Measurements from ENCODE around the gene TOGARAM2. TPM values are rescaled to one million over a fixed set of nuclear protein-coding genes. Genes with fewer than 3 reads are reported as not detected.
A peak's percentile ranks its signal among the peaks of the same experiment; 100 is the strongest.

TOGARAM2 gene
- total RNA-seq, 2 donors from 2014 or later, result 15.5 to 24.8 TPM

DNA sequence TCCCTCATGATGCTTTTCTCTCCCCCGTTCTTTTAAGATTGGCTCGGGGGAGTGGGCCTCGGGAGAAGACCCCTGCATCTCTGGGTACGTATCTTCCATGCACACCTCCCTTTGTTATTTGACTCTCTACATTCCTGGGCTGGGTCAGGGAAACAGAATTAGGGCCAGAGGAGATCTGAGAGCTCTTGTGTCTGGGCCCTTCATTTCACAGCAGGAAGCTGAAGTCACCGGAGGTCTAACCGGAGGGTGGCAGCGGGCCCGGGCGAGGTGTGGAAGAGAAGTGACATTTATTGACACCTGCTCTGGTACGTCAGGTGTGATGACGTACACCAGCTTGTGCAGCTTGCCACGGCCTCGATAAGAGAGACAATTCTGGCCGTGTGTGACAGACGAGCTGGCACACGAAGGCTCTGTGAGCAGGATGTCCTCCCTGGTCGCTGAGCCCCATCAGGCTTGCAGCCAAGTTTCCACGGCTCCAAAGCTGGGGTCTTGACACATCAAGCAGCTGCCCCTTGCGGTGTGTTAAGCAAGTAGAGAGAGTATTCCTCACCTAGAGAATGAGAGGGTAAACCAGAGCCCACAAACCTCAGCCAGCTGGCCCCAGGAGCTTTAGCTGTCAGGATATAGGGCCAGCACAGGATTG, 30.4 kb downstream of the TOGARAM2 start:
- intact Hi-C loops (cut with DNase I), result loop anchor here in 1 of 2 donors (5.0 to 10.0 kb wide), 3 partner anchors 34 to 103 kb away; partner anchors contain the start of gene CLIP4
- ATAC-seq (peak; percentile 54 to 64), DNase-seq (peak; percentile 84)

DNA sequence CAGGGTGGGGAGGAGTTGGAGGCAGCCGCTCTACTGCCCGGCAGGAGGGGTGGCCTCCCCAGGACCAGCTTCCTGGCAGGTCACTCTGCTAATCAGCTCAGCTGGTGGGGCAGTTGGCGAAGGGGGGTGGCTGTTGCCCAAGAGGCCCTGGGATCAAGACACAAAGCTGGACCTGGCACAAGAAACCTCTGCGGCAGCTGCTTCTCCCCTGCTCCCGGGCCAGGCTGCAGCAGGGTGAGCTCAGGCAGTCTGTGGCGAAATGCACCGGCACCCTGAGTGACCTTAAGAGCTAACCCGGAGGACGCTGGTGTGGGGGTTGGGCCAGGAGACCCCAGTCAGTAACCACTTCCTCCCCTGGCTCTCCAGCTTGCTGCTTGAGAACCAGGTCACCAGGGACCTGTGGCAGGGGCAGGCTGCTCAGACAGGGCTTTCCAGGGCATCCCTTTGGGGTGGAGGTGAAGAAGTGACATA, 31.1 kb downstream of the TOGARAM2 start:
- ATAC-seq, result peak; percentile 38 to 64
- peak; percentile 86 for DNase-seq
- intact Hi-C loops (cut with DNase I), result loop anchor here in 1 of 2 donors (5.0 to 10.0 kb wide), 3 partner anchors 35 to 103 kb away; partner anchors contain the start of gene CLIP4

DNA sequence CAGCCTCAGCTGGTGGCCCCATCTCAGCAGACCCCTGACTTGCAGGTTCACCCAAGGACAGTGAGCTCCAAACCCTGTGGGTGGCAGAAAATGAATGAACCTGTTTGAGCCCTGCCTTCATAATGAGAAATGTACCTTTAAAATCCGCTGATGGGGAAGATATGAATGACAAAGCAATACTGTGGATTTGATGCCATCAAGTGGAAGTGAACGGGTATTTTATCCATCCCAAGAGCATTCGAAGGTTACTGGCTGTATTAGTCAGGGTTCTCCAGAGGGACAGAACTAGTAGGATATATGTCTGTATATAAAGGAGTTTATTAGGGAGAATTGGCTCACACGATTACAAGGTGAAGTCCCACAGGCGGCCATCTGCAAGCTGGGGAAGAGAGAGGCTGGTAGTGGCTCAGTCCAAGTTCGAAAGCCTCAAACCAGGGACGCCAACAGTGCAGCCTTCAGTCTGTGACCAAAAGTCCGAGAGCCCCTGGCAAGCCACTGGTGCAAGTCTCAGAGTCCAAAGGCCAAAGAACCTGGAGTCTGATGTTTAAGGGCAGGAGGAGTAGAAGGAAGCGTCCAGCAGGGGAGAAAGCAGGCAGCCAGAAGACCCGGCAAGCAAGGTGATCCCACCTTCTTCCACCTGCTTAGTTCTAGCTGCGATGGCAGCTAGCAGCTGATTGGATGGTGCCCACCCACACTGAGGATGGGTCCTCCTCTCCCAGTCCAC, 32.1 kb downstream of the TOGARAM2 start:
- ATAC-seq (no peak), DNase-seq (no peak)
- intact Hi-C loops (cut with DNase I), result loop anchor here in 1 of 2 donors (5.0 to 10.0 kb wide), 3 partner anchors 36 to 102 kb away; partner anchors contain the start of gene CLIP4

DNA sequence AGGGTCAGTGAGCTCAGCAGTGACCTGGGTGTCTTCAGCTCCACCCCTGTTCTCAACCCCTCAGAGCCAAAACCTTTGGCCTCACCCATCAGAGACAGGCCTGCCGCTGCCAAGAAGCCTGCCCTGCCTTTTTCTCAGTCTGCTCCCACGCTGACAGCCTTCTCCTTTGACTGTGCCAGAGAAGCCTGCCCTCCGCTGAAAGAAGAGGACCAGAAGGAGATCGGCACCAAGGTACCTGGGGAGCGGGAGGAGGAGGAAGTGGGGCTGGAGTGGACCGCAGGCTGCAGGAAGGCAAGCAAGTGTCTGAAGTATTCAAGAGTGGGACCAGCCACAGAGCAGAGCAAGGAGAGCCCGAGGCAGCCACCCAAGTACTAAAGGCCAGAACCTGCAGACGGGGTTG, 33.2 kb downstream of the TOGARAM2 start:
- peak; percentile 50 for DNase-seq
- intact Hi-C loops (cut with DNase I), result loop anchor here in 1 of 2 donors (5.0 to 10.0 kb wide), 3 partner anchors 37 to 100 kb away; partner anchors contain the start of gene CLIP4
- peak in 1 of 2 donors; percentile 11 for ATAC-seq

DNA sequence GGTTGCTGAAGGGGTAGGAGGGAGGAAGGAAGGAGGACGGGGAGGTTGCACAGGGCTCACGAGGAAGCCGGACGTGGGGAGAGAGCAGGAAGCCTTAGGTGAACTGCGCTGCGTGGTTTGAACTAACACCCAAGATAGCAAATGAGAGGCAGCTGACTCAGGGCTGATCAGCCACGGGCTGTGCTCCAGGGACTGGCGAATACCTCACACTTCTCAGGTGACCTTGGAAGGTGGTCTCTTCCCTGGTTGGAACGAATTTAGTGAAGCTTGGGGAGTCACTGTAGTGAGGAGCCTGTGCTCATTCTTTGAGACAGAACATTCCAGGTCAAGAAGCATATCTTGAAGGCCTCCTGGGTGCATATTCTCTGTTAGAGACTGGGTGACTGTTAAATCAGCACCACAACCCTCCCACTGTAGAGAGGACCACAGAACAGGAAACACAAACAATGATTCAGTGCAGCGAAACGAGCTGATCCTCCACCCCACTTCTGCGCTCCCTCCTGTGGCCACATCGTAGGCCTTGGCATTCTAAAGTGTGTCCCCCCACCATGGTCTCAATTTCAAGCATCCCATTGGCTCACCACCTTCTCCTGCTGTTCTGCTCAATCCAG, 33.8 kb downstream of the TOGARAM2 start:
- intact Hi-C loops (cut with DNase I), result loop anchor here in 1 of 2 donors (5.0 to 10.0 kb wide), 3 partner anchors 38 to 100 kb away; partner anchors contain the start of gene CLIP4
- peak; percentile 31 to 50 for ATAC-seq

DNA sequence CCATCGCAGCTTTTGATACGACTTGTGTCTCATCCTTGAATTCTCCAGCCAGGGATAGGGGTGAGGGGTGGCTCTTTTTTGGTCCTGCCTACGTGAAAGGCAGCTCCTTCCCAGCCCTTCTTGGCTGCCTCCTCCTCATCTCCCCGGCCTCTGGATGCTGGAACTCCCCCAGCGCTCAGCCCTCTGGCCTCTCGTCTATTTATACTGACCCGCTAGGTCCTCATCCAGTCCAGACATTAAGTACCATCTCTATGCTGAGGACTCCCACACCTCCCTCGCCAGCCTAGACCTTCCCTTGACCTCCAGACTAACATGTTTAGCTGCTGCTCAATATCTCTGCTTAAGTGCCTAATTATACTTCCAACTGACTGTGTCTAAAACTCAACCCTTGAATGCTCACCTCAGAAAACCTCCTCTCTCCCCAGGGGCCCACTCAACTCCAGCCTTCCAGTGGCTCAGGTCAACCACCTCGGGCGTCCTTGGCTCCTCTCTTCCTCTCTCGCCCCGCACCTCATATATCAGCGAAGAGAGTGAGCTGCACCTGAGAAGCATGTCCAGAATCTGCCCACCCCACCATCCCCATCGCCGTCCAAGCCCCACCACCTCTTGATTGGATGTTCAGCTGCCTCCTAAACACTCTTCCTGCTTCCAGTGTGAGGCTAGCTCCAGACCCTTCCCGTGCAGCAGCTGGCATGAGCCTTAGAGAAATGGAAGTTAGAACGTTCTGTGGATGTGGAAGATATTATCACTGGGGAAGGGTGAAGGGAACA, 34.8 kb downstream of the TOGARAM2 start:
- ATAC-seq (peak; percentile 21 to 53), DNase-seq (peak; percentile 71)
- intact Hi-C loops (cut with DNase I), result loop anchor here in 1 of 2 donors (10.0 kb wide), 1 partner anchor 99 kb away; the partner anchor contains the start of gene CLIP4

More for the DNA sequence above, 33.8 kb downstream of the TOGARAM2 start:
- peak; percentile 74 for DNase-seq

DNA sequence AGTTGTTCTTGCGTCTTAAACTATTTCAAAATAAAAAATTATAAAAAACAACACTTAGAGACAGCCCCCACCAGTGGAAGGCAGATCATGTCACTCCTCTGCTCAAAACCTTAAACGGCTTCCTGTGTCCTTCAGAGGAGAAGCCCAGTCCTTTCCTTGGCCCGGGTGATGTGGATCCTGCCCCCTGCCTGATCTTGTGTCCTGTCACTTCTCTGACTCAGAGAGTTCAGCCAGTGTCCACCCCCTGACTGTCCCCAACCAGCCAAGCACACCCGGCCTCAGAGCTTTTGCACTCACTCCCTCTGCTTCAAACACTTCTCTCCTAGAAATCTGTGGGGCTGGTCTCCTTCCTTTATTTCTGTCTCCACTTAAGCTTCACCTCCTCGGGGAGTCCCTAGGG, 35.4 kb downstream of the TOGARAM2 start:
- intact Hi-C loops (cut with DNase I), result loop anchor here in 1 of 2 donors (10.0 kb wide), 1 partner anchor 98 kb away; the partner anchor contains the start of gene CLIP4
- DNase-seq (peak; percentile 58), ATAC-seq (peak in 1 of 2 donors; percentile 37)

DNA sequence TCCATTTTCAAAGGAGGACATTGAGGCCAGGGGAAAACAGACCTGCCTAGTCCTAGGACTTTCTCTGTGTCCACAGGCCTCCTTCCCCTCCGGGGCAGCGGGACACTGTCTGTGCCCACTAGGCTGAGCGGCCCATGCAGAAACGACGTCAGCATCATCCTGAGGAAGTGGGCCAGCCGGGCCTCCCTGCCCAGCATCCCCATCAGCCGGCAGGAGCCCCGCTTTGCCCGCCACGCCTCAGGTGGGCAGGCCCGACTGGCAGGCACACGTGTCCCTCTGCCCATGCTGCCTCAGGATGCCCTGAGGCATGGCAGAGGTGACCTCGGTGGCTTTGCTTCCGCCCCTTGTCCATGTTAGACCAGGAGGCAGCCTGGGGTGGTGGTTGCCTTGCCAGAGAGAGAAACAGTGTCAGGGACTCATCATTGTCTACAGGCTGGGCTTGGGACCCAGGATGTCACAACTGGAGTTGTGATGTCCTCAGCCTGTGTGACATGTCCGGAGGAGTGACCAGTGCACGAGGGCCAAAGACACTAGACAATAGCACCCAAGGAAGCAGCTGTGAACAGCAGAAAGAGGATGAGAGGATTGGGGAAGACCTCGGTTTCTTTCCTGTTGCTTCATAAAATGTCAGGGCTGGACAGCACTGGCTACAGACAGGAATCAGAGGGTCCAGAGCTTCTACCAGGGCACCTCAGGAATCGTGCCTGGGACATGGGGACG, 36.8 kb downstream of the TOGARAM2 start:
- intact Hi-C loops (cut with DNase I), result loop anchor here in 1 of 2 donors (10.0 kb wide), 1 partner anchor 97 kb away; the partner anchor contains the start of gene CLIP4
- no peak for ATAC-seq
- DNase-seq, result no peak

DNA sequence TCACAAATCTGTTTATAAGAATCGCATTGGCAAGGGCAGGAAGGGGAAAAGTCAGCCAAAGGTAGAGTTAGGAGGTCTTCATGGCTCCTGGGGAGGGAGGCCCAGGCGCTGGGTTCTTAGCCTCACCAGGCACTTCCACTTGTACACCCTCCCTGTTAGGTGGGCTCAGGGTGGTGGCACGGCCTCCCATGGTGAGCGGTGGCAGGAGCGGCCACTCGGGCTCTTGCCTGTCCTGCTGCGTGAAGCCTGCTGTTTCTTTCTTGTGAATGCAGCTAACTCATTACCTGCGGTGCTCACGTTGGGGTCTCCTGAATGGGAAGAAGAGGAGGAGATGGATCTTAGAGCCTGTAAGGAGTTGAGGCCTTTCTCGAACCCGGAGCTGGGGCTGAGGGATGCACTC, 40.8 kb downstream of the TOGARAM2 start:
- intact Hi-C loops (cut with DNase I), result no loop called here
- DNase-seq (no peak), ATAC-seq (no peak)

DNA sequence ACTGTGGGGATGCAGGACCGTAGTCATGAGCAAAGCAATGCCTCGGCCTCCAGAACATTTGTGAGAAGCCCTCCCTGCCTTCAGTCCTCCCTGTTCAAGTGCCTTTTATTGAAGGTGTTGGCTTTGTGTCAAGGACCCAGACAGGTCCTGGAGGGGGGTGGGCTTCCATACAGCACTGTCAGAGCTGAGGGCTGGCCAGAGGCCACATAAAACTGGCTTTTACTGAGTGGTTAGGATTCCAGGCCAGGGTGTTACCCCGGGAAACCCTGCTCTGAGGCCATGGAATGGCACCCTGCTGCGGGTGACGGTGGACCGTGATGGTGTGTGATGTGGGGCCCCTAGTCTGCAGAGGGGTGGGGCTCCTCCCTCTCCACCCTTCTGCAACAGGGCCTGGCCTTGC, 41.6 kb downstream of the TOGARAM2 start:
- ATAC-seq, result no peak
- intact Hi-C loops (cut with DNase I), result no loop called here
- DNase-seq, result no peak

DNA sequence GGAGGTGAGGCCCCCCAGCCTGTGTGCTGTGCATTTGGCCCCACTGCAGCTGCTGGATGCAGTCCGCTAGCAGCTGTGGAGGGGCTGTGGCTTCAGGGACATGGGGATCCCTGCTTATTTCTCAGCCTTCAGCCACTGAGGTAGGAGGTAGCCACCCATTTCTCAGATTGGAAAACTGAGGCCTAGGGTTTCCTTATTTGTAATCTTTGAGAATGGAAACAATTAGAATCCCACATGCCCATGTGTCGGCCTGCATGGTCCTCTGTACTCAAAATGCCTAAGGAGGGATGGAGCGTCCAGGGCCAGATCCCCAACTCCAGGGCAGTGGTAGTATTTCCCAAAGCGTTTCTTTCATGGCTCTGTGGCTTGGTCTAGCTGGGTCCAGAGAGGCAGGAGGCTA, 42.1 kb downstream of the TOGARAM2 start:
- ATAC-seq (no peak), DNase-seq (no peak)
- intact Hi-C loops (cut with DNase I), result no loop called here

DNA sequence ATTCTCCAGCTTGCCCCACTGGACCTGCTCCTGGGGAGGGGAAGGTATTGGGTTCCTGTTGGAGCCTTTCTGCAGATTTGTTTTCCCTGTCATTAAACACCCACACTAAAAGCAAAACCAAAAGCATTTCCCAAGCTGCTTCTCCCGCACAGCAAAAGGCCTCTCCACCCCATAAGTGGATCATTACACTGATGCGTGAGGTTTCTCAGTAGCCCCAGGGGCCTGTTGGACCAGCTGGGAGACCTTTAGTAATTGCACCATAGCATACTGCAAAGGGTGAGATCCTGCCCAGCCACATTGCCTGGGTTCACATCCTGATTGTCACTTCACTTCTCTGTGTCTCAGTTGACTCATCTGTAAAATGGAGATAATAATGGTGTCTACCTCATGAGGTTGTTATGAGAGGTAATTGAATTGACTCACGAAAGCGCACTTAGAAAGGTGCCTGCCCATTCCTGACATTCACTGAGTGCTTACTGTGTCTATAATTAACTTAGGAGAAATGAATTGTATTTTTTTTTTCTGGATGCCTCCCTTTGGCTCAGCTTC, 43.9 kb downstream of the TOGARAM2 start:
- intact Hi-C loops (cut with DNase I), result no loop called here
- ATAC-seq (no peak), DNase-seq (no peak)

DNA sequence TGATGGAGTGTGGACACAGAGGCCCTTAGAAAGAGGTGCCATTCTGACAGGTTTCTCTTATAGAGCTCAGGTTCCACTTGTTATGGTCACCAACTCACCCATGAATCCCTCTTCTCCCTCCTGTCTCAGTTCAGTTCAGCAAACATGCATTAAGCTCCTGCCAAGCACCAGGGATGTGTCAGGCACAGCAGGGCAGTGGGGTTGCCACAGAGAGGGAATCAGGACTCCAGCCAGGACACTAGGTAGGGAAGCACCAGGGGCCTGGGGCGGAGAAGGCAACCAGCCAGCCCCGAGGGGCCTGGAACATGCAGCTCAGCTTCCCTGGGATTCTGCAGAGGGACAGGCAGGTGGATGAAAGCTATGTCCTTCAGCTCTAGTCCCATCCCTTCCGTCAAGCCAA, 44.6 kb downstream of the TOGARAM2 start:
- ATAC-seq, result peak in 1 of 2 donors; percentile 11
- intact Hi-C loops (cut with DNase I), result no loop called here

DNA sequence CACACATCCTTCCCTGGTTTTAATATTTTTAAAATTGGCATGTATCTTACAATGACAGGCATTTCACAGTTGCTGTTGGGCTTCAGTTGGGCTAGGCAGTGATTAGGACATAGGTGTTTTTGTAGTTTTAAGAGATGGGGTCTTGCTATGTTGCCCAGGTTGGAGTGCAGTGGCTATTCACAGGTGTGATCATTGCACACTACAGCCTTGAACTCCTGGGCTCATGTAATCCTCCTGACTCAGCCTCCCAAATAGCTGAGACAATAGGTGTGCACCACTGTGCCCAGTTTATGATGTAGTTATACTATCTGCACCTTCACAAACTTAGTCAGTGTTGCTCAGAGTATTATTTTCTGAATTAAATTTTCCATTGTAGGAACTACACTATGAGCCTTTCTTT, 49.9 kb downstream of the TOGARAM2 start:
- DNase-seq (no peak), ATAC-seq (no peak)
- intact Hi-C loops (cut with DNase I), result no loop called here

More for the DNA sequence above, 44.6 kb downstream of the TOGARAM2 start:
- no peak for DNase-seq

DNA sequence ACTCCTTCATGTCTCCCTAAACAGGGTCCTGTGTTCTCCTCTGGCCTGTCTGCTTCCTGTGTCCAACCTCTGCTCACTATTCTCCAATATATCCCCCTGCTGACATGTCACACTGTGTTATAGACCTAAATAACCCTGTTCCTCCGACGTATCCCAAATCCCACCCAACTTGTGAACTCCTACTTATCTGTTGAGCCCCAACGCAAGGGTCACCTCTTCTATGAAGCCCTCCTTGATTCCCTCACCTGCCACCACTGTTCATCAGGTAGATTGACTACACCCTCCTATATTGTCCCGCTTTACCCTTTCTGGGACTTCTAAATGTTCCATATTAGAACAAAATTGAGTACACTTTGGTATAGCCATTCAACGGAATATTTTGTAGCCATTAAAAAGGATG, 51.1 kb downstream of the TOGARAM2 start:
- DNase-seq (no peak), ATAC-seq (no peak)
- intact Hi-C loops (cut with DNase I), result no loop called here

DNA sequence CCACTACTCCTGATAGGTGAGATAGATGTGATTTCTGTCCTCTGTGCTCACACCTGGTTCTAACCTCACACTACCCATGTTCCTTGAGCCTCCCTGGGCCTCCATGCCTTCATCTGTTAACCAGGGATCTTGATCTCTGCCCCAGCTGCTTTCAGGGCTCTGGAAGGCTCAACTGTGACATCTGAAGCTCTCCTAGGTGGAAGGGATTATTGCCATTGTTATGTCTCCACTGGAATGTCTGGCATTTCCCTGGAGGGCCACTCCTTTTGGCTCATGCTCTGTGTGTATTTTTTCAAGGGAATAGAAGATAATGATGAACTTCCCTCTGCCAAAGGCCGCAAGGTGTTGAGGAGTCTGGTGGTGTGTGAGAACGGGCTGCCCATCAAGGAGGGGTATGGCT, 52.1 kb downstream of the TOGARAM2 start:
- intact Hi-C loops (cut with DNase I), result no loop called here
- ATAC-seq (no peak), DNase-seq (no peak)

DNA sequence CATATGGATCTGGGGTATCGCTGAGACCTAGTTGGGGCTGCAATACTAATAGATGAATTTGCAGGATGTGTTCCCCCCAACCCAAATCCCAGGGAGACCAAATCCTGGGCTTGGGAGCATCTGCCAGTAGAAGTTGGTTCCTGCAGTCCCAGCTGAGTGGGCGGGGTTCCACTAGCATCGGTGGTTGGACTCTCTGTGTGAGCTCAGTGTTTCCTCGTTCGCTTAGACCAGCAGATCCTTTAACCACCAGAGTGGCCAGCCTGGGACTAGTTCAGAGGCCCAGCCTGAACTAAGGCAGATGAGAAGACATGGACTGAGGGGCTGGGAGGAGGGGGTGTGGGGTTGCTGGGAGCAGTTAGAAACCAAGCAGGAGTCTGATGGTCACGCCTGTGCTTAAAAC, 52.6 kb downstream of the TOGARAM2 start:
- DNase-seq (no peak), ATAC-seq (no peak)
- intact Hi-C loops (cut with DNase I), result no loop called here
